HepG2 (cell line): Measurements from ENCODE around the gene LMTK2. TPM values are rescaled to one million over a fixed set of nuclear protein-coding genes. Genes with fewer than 3 reads are reported as not detected.

Experiments used
- BRD4 ChIP-seq: sonication (generic); formaldehyde crosslinking; IDR thresholded peaks from 2 replicates; pipeline ENCODE4 v1.4.0; 2020; ENCODE audit warnings: missing genetic modification reagents
- GATAD2A ChIP-seq: IDR thresholded peaks from 2 replicates; pipeline ENCODE4 v1.6.1; 2016
- HNRNPL ChIP-seq: fragments of 200-400 bp; formaldehyde crosslinking; IDR thresholded peaks from 2 replicates; pipeline ENCODE4 v1.6.1; 2017; ENCODE audit warnings: mild to moderate bottlenecking, low read depth, low read length
- HNRNPLL ChIP-seq: fragments of 200-400 bp; formaldehyde crosslinking; IDR thresholded peaks from 2 replicates; pipeline ENCODE4 v1.6.1; 2017; ENCODE audit warnings: mild to moderate bottlenecking, low read depth, low read length; ENCODE audit not compliant: poor library complexity, severe bottlenecking
- ISX ChIP-seq: sonication (generic); formaldehyde crosslinking; conservative IDR thresholded peaks from 2 replicates; pipeline ENCODE4 v1.5.0; 2020; ENCODE audit warnings: missing genetic modification reagents
- NFIB ChIP-seq: sonication (generic); formaldehyde crosslinking; IDR thresholded peaks from 2 replicates; pipeline ENCODE4 v1.9.0; 2021; ENCODE audit warnings: missing genetic modification reagents, mild to moderate bottlenecking, borderline replicate concordance
- NR2C2 ChIP-seq: sonication (generic); formaldehyde crosslinking; IDR thresholded peaks from 2 replicates; pipeline ENCODE4 v1.4.0; 2020; ENCODE audit warnings: missing genetic modification reagents, mild to moderate bottlenecking, moderate library complexity, borderline replicate concordance
- REXO4 ChIP-seq: sonication (generic); formaldehyde crosslinking; IDR thresholded peaks from 2 replicates; pipeline ENCODE4 v1.8.0; 2022; ENCODE audit warnings: missing genetic modification reagents, mild to moderate bottlenecking, borderline replicate concordance
- SAP130 ChIP-seq: IDR thresholded peaks from 2 replicates; pipeline ENCODE4 v1.6.1; 2016; ENCODE audit warnings: low read depth
- THYN1 ChIP-seq: sonication (generic); formaldehyde crosslinking; IDR thresholded peaks from 2 replicates; pipeline ENCODE4 v1.8.1; 2023; ENCODE audit warnings: low read depth, mild to moderate bottlenecking, moderate library complexity, missing genetic modification reagents, borderline replicate concordance
- ZMAT3 ChIP-seq: sonication (generic); formaldehyde crosslinking; conservative IDR thresholded peaks from 2 replicates; pipeline ENCODE4 v1.7.0; 2021; ENCODE audit warnings: missing genetic modification reagents
- ZNF251 ChIP-seq: sonication (generic); formaldehyde crosslinking; IDR thresholded peaks from 2 replicates; pipeline ENCODE4 v1.9.0; 2021; ENCODE audit warnings: mild to moderate bottlenecking, missing genetic modification reagents
- ZNF431 ChIP-seq: sonication (generic); formaldehyde crosslinking; IDR thresholded peaks from 2 replicates; pipeline ENCODE4 v1.9.0; 2022; ENCODE audit warnings: missing genetic modification reagents, low read depth, mild to moderate bottlenecking, borderline replicate concordance
- ZNF547 ChIP-seq: sonication (generic); formaldehyde crosslinking; IDR thresholded peaks from 2 replicates; pipeline ENCODE4 v1.5.1; 2020; ENCODE audit warnings: mild to moderate bottlenecking, missing genetic modification reagents
- ZNF720 ChIP-seq: sonication (generic); formaldehyde crosslinking; IDR thresholded peaks from 2 replicates; pipeline ENCODE4 v1.4.0; 2020; ENCODE audit warnings: missing genetic modification reagents
- ZNF749 ChIP-seq: sonication (generic); formaldehyde crosslinking; IDR thresholded peaks from 2 replicates; pipeline ENCODE4 v1.8.0; 2022; ENCODE audit warnings: mild to moderate bottlenecking, missing genetic modification reagents, moderate library complexity, borderline replicate concordance
- polyA plus RNA-seq, 8 experiments: library from polyadenylated mRNA; depleted of rRNA in 3 of 8; stranded (reverse) in 7 of 8; unstranded in 1 of 8; fragments of >200 nt; fragmentation: Illumina TruSeq in 4 of 8; extraction: Trizol in 4 of 8; gene quantifications; 2 replicates each; pipeline versions ENCODE4 v1.2.1 to v1.2.3, GENCODE V29; 2011 to 2016; ENCODE audit warnings: low read depth in 4 of 8, missing spikeins in 1 of 8, mixed read lengths in 1 of 8; ENCODE audit not compliant: insufficient read depth in 1 of 8
- total RNA-seq, 5 experiments: library from RNA; depleted of rRNA; stranded (reverse); fragments of >200 nt; fragmentation: Illumina TruSeq; extraction: Trizol; gene quantifications; 2 replicates each; pipeline ENCODE4 v1.2.3, GENCODE V29; 2016; ENCODE audit warnings: low read depth in 1 of 5
- TF ChIP-seq, protein P1 (sequence below): sonication (generic); formaldehyde crosslinking; IDR thresholded peaks from one replicate; pipeline ENCODE4 v1.5.1; 2020; ENCODE audit warnings: mild to moderate bottlenecking, missing genetic modification reagents; ENCODE audit errors: not compliant biosample characterization
- TF ChIP-seq, protein P2 (sequence below): sonication (generic); formaldehyde crosslinking; IDR thresholded peaks from 2 replicates; pipeline ENCODE4 v1.4.0; 2020; ENCODE audit warnings: missing genetic modification reagents

The LMTK2 gene
- total and polyA plus RNA-seq, 2 of the 13 experiments (the other 11 are each of a cell fraction or from before 2014, with no cell fraction given) = 9.5 to 11.7 TPM

DNA sequence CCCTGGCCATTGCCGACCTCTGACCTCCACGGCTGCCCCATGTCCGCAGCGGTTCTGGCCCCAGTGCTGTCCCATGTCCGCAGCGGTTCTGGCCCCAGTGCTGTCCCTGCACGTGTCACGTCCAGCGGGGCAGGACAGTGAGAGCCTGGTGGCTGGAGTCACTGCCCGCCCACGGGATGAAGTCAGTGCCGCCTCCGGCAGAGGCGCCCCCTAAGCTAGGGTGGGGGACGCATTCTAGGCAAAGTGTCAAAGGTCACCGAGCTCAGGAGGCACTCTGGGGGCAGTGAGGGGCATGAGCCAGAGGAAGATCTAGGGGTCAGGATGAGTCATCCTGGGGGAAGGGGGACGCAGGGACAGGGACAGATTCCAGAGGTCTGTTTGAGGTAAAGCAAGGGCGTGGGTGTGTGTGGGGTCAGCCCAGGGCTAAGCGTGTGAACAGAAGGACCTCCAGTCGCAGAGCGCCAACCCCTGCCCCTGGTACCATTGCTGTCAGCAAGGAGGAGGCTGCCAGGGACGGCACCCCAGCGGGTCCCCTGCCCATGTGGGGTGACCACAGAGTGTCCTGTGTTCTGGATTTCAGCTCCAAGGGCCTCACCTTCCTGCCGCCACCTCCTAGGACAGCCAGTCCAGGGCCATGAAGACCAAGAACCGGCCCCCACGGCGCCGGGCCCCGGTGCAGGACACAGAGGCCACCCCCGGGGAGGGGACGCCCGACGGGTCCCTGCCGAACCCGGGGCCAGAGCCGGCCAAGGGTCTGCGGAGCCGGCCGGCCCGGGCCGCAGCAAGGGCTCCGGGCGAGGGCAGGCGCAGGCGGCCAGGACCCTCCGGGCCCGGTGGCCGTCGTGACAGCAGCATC, 105.2 kb downstream of the LMTK2 start (continued):
- TF ChIP-seq, protein P1, sequence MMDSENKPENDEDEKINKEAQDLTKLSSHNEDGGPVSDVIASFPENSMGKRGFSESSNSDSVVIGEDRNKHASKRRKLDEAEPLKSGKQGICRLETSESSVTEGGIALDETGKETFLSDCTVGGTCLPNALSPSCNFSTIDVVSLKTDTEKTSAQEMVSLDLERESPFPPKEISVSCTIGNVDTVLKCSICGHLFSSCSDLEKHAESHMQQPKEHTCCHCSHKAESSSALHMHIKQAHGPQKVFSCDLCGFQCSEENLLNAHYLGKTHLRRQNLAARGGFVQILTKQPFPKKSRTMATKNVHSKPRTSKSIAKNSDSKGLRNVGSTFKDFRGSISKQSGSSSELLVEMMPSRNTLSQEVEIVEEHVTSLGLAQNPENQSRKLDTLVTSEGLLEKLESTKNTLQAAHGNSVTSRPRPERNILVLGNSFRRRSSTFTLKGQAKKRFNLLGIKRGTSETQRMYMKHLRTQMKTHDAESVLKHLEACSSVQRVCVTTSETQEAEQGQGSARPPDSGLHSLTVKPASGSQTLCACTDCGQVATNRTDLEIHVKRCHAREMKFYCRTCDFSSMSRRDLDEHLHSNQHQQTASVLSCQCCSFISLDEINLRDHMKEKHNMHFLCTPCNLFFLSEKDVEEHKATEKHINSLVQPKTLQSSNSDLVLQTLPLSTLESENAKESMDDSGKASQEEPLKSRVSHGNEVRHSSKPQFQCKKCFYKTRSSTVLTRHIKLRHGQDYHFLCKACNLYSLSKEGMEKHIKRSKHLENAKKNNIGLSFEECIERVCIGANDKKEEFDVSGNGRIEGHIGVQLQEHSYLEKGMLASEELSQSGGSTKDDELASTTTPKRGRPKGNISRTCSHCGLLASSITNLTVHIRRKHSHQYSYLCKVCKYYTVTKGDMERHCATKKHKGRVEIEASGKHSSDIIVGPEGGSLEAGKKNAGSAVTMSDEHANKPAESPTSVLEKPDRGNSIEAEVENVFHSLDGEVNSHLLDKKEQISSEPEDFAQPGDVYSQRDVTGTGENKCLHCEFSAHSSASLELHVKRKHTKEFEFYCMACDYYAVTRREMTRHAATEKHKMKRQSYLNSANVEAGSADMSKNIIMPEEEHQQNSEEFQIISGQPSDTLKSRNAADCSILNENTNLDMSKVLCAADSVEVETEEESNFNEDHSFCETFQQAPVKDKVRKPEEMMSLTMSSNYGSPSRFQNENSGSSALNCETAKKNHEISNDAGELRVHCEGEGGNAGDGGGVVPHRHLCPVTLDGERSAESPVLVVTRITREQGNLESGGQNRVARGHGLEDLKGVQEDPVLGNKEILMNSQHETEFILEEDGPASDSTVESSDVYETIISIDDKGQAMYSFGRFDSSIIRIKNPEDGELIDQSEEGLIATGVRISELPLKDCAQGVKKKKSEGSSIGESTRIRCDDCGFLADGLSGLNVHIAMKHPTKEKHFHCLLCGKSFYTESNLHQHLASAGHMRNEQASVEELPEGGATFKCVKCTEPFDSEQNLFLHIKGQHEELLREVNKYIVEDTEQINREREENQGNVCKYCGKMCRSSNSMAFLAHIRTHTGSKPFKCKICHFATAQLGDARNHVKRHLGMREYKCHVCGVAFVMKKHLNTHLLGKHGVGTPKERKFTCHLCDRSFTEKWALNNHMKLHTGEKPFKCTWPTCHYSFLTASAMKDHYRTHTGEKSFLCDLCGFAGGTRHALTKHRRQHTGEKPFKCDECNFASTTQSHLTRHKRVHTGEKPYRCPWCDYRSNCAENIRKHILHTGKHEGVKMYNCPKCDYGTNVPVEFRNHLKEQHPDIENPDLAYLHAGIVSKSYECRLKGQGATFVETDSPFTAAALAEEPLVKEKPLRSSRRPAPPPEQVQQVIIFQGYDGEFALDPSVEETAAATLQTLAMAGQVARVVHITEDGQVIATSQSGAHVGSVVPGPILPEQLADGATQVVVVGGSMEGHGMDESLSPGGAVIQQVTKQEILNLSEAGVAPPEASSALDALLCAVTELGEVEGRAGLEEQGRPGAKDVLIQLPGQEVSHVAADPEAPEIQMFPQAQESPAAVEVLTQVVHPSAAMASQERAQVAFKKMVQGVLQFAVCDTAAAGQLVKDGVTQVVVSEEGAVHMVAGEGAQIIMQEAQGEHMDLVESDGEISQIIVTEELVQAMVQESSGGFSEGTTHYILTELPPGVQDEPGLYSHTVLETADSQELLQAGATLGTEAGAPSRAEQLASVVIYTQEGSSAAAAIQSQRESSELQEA (CRISPR knock-in tag) = no peak
- TF ChIP-seq ZNF431 = peak; percentile 24; the same call in 1 of the 2 replicates
- peak; percentile 39; the same call in 1 of the 2 replicates for TF ChIP-seq BRD4
- TF ChIP-seq ZMAT3 (CRISPR knock-in tag) = no peak
- no peak for TF ChIP-seq THYN1 (CRISPR knock-in tag)
- TF ChIP-seq ISX (CRISPR knock-in tag) = no peak
- peak; percentile 29 for TF ChIP-seq HNRNPLL
- TF ChIP-seq GATAD2A (CRISPR knock-in tag) = peak; percentile 74
- peak; percentile 98 for TF ChIP-seq NR2C2 (CRISPR knock-in tag)
- TF ChIP-seq ZNF749 (CRISPR knock-in tag) = no peak
- TF ChIP-seq HNRNPL = peak; percentile 84
- TF ChIP-seq NFIB (CRISPR knock-in tag) = no peak
- TF ChIP-seq SAP130 = peak; percentile 73
- no peak for TF ChIP-seq REXO4 (CRISPR knock-in tag)
- no peak for TF ChIP-seq ZNF251 (CRISPR knock-in tag)
- TF ChIP-seq ZNF720 = no peak
- no peak for TF ChIP-seq ZNF547
- TF ChIP-seq, protein P2, sequence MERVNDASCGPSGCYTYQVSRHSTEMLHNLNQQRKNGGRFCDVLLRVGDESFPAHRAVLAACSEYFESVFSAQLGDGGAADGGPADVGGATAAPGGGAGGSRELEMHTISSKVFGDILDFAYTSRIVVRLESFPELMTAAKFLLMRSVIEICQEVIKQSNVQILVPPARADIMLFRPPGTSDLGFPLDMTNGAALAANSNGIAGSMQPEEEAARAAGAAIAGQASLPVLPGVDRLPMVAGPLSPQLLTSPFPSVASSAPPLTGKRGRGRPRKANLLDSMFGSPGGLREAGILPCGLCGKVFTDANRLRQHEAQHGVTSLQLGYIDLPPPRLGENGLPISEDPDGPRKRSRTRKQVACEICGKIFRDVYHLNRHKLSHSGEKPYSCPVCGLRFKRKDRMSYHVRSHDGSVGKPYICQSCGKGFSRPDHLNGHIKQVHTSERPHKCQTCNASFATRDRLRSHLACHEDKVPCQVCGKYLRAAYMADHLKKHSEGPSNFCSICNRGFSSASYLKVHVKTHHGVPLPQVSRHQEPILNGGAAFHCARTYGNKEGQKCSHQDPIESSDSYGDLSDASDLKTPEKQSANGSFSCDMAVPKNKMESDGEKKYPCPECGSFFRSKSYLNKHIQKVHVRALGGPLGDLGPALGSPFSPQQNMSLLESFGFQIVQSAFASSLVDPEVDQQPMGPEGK (CRISPR knock-in tag) = peak; percentile 90
